Right atrium auricular region (tissue), 2 donors: Measurements from ENCODE around the gene DNM3. TPM values are rescaled to one million over a fixed set of nuclear protein-coding genes. Genes with fewer than 3 reads are reported as not detected.
"Not testable (repeated sequence)": the region's sequence is repeated elsewhere in the genome, so short reads cannot be mapped to it uniquely, and the experiment has no call there.

Experiments
- DNase-seq: peaks from one replicate; pipeline ENCODE4 v3.0.0-alpha.2; 2019; ENCODE audit warnings: low spot score
- H3K27ac ChIP-seq, 2 donors: fragments of 200-600 bp; sonication (generic); 1 replicate in 1 of 2; 2 replicates in 1 of 2; pipeline ENCODE4 v1.5.1; 2016 to 2019
- H3K27me3 ChIP-seq, 2 donors: fragments of 200-600 bp; sonication (generic); one replicate each; pipeline versions ENCODE4 v1.5.1 to v1.6.0; 2017 to 2019
- H3K36me3 ChIP-seq: fragments of 200-600 bp; sonication (generic); one replicate; pipeline ENCODE4 v1.5.1; 2016
- H3K4me1 ChIP-seq, 2 donors: fragments of 200-600 bp; sonication (generic); one replicate each; pipeline versions ENCODE4 v1.5.1 to v1.6.0; 2017 to 2019
- H3K4me3 ChIP-seq, 2 donors: fragments of 200-600 bp; sonication (generic); 1 replicate in 1 of 2; 2 replicates in 1 of 2; pipeline ENCODE4 v1.5.1; 2017 to 2019; ENCODE audit warnings: mild to moderate bottlenecking in 1 of 2, moderate library complexity in 1 of 2
- H3K9me3 ChIP-seq, 2 donors: fragments of 200-600 bp; sonication (generic); one replicate each; pipeline ENCODE4 v1.5.1; 2019
- total RNA-seq, 2 donors: library from RNA; depleted of rRNA; stranded (reverse); fragments of >200 nt; gene quantifications; one replicate each; pipeline ENCODE4 v1.1.0, GENCODE V29; 2016
- TF ChIP-seq, protein P1 (sequence below), 2 donors: fragments of 200-600 bp; sonication (generic); IDR thresholded peaks; one replicate each; pipeline ENCODE4 v1.5.1; 2019; ENCODE audit warnings: antibody characterized with exemption in 2 of 2

The DNM3 gene
- total RNA-seq, 2 donors from 2014 or later, result 1.0 to 1.6 TPM

GRCh38 chr1:172068334-172068733, 227.0 kb downstream of the DNM3 start:
- DNase-seq, result no peak
- H3K36me3 ChIP-seq, result no peaks in the 10 kb centered on the region
- H3K4me3 ChIP-seq, result no peak overlapping the region
- no peak overlapping the region for H3K27ac ChIP-seq
- no peaks in the 10 kb centered on the region for H3K9me3 ChIP-seq
- TF ChIP-seq, protein P1, sequence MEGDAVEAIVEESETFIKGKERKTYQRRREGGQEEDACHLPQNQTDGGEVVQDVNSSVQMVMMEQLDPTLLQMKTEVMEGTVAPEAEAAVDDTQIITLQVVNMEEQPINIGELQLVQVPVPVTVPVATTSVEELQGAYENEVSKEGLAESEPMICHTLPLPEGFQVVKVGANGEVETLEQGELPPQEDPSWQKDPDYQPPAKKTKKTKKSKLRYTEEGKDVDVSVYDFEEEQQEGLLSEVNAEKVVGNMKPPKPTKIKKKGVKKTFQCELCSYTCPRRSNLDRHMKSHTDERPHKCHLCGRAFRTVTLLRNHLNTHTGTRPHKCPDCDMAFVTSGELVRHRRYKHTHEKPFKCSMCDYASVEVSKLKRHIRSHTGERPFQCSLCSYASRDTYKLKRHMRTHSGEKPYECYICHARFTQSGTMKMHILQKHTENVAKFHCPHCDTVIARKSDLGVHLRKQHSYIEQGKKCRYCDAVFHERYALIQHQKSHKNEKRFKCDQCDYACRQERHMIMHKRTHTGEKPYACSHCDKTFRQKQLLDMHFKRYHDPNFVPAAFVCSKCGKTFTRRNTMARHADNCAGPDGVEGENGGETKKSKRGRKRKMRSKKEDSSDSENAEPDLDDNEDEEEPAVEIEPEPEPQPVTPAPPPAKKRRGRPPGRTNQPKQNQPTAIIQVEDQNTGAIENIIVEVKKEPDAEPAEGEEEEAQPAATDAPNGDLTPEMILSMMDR (IDR thresholded peaks at IDR 0.05), result no peak
- H3K27me3 ChIP-seq, result no peaks in the 10 kb centered on the region
- H3K4me1 ChIP-seq, result no peaks in the 10 kb centered on the region

DNA sequence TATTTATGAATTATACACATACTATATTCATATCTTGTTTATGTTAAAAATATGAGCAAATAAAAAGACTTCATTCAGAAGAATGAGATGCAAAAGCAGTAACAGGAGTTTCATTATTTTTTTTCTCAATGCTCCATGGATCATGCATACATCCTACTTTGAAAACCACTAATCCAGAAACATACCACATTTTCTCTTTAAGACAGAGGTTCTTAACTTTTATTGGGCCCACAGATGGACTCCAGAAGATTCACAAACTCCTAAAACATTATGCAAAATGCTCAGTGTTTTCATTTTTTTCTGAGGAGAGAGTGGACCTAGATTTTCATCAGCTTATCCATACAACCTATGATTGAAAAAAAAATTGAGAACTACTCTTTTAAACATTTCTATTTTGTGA, 227.8 kb downstream of the DNM3 start:
- TF ChIP-seq, protein P1 (IDR thresholded peaks at IDR 0.05), result no peak
- Histone ChIP-seq H3K27ac (no peak overlapping the region), H3K4me1 (no peaks in the 10 kb centered on the region), H3K36me3 (no peaks in the 10 kb centered on the region), H3K4me3 (no peak overlapping the region), H3K9me3 (no peaks in the 10 kb centered on the region), H3K27me3 (no peaks in the 10 kb centered on the region)
- no peak for DNase-seq

DNA sequence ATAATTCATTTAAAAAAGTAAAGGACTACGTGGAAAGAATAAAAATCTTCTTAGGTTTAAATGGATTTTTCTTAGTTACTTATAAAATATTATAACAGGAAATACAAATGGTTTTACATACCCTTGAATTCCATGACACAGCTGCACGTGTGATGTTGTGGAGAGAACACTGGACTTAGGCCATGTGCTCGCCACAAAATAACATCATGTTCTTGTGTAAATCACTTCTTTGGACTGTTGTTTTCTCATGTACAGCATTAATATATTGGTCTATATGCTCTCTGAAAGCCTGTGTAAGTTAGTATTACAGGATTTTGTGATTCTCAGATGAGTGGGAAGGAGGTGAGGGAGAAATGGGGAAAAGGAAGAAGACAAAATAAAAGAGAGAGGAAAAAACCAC, 228.2 kb downstream of the DNM3 start:
- Histone ChIP-seq H3K27ac (no peak overlapping the region), H3K36me3 (no peaks in the 10 kb centered on the region), H3K9me3 (no peaks in the 10 kb centered on the region), H3K4me1 (no peaks in the 10 kb centered on the region), H3K4me3 (no peak overlapping the region), H3K27me3 (no peaks in the 10 kb centered on the region)
- no peak for DNase-seq
- TF ChIP-seq, protein P1 (IDR thresholded peaks at IDR 0.05), result no peak

DNA sequence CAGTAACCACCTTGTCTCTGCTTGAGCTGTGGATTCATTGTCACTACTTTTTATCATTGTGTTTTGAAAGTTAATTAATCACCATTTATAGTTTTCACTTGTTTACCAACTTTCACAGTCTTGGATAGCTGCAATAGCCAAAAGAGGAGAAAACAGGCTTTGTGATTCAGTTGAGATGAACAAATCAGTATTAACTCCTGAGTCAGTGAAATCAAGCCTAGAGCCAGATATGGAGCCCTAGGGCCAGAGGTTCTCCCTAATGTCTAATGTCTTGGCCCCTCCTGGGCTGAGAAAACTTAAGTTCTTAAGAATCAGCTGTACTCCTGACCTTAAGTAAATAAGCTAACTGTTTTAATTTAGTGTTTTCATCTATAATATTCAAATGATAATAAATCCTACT, 228.8 kb downstream of the DNM3 start:
- no peak overlapping the region for H3K4me3 ChIP-seq
- DNase-seq, result no peak
- no peak overlapping the region for H3K27ac ChIP-seq
- no peaks in the 10 kb centered on the region for H3K36me3 ChIP-seq
- H3K4me1 ChIP-seq, result no peaks in the 10 kb centered on the region
- TF ChIP-seq, protein P1 (IDR thresholded peaks at IDR 0.05), result no peak
- H3K9me3 ChIP-seq, result no peaks in the 10 kb centered on the region
- no peaks in the 10 kb centered on the region for H3K27me3 ChIP-seq

DNA sequence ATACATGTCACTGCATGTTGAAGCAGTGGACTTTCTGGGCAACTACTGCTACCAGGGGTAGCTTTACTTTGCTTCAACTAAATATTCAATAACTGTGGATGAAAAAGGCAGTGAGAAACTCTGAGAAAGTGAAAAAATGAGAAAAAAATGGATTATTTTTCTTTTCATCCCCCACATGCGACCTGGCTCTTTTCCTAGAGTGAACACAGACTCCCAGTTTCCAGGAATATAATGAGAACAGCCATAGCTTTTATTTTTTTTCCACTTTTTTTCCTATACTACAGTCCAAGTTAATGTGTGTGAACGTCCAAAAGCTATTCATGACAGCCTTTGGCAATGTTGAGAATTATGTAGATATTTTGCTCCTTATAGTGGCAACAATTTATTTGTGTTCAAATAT, 230.4 kb downstream of the DNM3 start:
- H3K27me3 ChIP-seq, result no peaks in the 10 kb centered on the region
- H3K9me3 ChIP-seq, result no peaks in the 10 kb centered on the region
- H3K27ac ChIP-seq, result peak overlapping the region in 1 of 2 donors; percentile 5
- TF ChIP-seq, protein P1 (IDR thresholded peaks at IDR 0.05), result no peak
- H3K4me3 ChIP-seq, result no peak overlapping the region
- no peak for DNase-seq
- H3K36me3 ChIP-seq, result no peaks in the 10 kb centered on the region
- H3K4me1 ChIP-seq, result no peaks in the 10 kb centered on the region

DNA sequence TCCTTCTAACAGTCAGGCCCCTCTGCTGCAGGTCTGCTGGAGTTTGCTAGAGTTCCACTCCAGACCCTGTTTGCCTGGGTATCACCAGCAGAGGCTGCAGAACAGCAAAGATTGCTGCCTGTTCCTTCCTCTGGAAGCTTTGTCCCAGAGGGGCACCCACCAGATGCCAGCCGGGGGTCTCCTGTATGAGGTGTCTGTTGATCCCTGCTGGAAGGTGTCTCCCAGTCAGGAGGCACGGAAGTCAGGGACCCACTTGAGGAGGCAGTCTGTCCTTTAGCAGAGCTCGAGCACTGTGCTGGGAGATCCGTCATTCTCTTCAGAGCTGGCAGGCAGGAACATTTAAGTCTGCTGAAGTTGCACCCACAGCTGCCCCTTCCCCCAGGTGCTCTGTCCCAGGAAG, 238.6 kb downstream of the DNM3 start:
- DNase-seq, H3K4me1 ChIP-seq, H3K9me3 ChIP-seq, H3K36me3 ChIP-seq, H3K27ac ChIP-seq, H3K4me3 ChIP-seq, H3K27me3 ChIP-seq: not testable (repeated sequence)
